ENCODE measurements around the gene GNS.

- TF ChIP-seq CTCF (IDR thresholded peaks at IDR 0.05) (no peak), POLR2A (IDR thresholded peaks at IDR 0.05) (no peak)
These were observed 44.6 kb downstream of the GNS start for GRCh38 chr12:64714551-64714968.

Data from right lobe of liver (tissue), 4 donors.